ENCODE data around the gene CALM3.

DNA sequence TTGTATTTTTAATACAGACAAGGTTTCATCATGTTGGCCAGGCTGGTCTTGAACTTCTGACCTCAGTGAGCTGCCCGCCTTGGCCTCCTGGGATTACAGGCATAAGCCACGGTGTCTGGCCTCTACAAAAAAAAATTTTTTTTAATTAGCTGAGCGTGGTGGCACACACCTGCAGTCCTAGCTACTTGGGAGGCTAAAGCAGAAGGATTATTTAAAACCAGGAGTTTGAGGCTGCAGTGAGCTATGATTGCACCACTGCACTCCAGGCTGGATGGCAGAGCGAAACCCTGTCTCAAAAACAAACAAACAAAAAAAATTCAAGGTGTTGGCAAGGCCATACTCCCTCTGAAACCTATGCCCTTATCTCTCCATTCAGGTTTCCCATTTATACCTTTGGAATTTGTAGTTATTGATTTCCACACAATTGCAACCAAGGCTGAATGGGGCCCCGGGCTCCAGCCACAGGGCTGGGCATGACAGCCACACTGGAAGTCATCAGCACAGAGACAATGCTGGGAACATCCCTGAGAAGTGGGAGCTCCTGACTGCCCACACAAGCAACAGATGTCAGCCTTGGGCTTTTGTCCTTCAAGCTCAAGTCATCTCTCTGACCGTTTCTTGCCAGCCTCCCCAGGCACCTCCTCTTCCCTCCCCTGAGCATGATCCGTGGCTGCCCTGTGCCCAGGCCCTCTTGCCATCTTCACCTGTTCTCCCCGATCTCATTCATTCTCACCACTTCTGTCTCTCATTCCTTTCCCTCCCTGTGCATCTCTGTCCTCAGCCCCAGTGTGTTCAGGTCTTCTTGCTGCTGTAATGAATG lies 27.2 kb upstream of the CALM3 start:
- TF ChIP-seq, protein P1, sequence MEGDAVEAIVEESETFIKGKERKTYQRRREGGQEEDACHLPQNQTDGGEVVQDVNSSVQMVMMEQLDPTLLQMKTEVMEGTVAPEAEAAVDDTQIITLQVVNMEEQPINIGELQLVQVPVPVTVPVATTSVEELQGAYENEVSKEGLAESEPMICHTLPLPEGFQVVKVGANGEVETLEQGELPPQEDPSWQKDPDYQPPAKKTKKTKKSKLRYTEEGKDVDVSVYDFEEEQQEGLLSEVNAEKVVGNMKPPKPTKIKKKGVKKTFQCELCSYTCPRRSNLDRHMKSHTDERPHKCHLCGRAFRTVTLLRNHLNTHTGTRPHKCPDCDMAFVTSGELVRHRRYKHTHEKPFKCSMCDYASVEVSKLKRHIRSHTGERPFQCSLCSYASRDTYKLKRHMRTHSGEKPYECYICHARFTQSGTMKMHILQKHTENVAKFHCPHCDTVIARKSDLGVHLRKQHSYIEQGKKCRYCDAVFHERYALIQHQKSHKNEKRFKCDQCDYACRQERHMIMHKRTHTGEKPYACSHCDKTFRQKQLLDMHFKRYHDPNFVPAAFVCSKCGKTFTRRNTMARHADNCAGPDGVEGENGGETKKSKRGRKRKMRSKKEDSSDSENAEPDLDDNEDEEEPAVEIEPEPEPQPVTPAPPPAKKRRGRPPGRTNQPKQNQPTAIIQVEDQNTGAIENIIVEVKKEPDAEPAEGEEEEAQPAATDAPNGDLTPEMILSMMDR (IDR thresholded peaks at IDR 0.05) = no peak
- TF ChIP-seq POLR2A (IDR thresholded peaks at IDR 0.05) = no peak

Data from thyroid gland (tissue), 4 donors.